Central memory CD8-positive, alpha-beta T cell (primary cell): Measurements from ENCODE around the gene SMIM10.
"Not testable (repeated sequence)": the region's sequence is repeated elsewhere in the genome, so short reads cannot be mapped to it uniquely, and the experiment has no call there.

Experiments
- ATAC-seq: fragments of 150-1000 bp; cut with Tn5 transposase; replicated peaks from 2 replicates; pipeline ENCODE4 v1.10.0; 2022; ENCODE audit warnings: mild to moderate bottlenecking, moderate FRiP score, moderate number of reproducible peaks; ENCODE audit not compliant: poor library complexity, severe bottlenecking; ENCODE audit errors: extremely low read depth
- DNase-seq, 2 donors: peaks; one replicate each; pipeline ENCODE4 v3.0.0; 2021; ENCODE audit warnings: low spot score in 2 of 2
- H3K27ac Mint-ChIP-seq: one replicate; pipeline ENCODE4 v1.8.0; 2022; ENCODE audit warnings: low read depth, mild to moderate bottlenecking, moderate library complexity, mixed read lengths
- H3K27me3 Mint-ChIP-seq: one replicate; pipeline ENCODE4 v1.8.0; 2022; ENCODE audit warnings: mixed read lengths
- H3K36me3 Mint-ChIP-seq: one replicate; pipeline ENCODE4 v1.8.0; 2022; ENCODE audit warnings: mild to moderate bottlenecking, moderate library complexity, mixed read lengths; ENCODE audit not compliant: insufficient read depth
- H3K4me1 Mint-ChIP-seq: one replicate; pipeline ENCODE4 v1.8.0; 2022; ENCODE audit warnings: mixed read lengths
- H3K4me3 Mint-ChIP-seq: one replicate; pipeline ENCODE4 v1.8.0; 2022; ENCODE audit warnings: mild to moderate bottlenecking, moderate library complexity, mixed read lengths
- H3K9me3 Mint-ChIP-seq: one replicate; pipeline ENCODE4 v1.8.0; 2022; ENCODE audit warnings: mixed read lengths

SMIM10 gene

GRCh38 chrX:135024526-135024925 lies 33.7 kb downstream of the SMIM10 start:
- peaks cover 66% of the 10 kb centered on the region for H3K27me3 Mint-ChIP-seq
- H3K9me3 Mint-ChIP-seq = no peaks in the 10 kb centered on the region
- H3K4me1 Mint-ChIP-seq = peaks cover 8% of the 10 kb centered on the region
- no peaks in the 10 kb centered on the region for H3K36me3 Mint-ChIP-seq
- DNase-seq (no peak), ATAC-seq (no peak)
- H3K27ac Mint-ChIP-seq = no peak overlapping the region
- no peak overlapping the region for H3K4me3 Mint-ChIP-seq

- not testable (repeated sequence) for H3K27ac Mint-ChIP-seq, ATAC-seq, DNase-seq, H3K4me3 Mint-ChIP-seq, H3K36me3 Mint-ChIP-seq, H3K9me3 Mint-ChIP-seq, H3K4me1 Mint-ChIP-seq
- peaks cover 20% of the 10 kb centered on the region for H3K27me3 Mint-ChIP-seq
These were observed 39.6 kb downstream of the SMIM10 start for GRCh38 chrX:135030207-135030963.

GRCh38 chrX:135041149-135042123 lies 50.6 kb downstream of the SMIM10 start:
- H3K9me3 Mint-ChIP-seq, H3K4me3 Mint-ChIP-seq: not testable (repeated sequence)

More at GRCh38 chrX:135041149-135042123, 50.6 kb downstream of the SMIM10 start:
- not testable (repeated sequence) for DNase-seq, H3K36me3 Mint-ChIP-seq, H3K27ac Mint-ChIP-seq, H3K4me1 Mint-ChIP-seq, H3K27me3 Mint-ChIP-seq, ATAC-seq
